MCF 10A (cell line): ENCODE data around the gene TRPM5. TPM values are rescaled to one million over a fixed set of nuclear protein-coding genes. Genes with fewer than 3 reads are reported as not detected.

Experiments
- BruUV-seq: library from RNA; stranded (reverse); fragments of 400-500 nt; replicated peaks from 2 replicates; lab custom pipeline; 2021; lab: Mats Ljungman, UMichigan
- CTCF ChIA-PET: fragments of 300-600 bp; sonication (Branson Sonifier 250); formaldehyde crosslinking; extraction: SDS; loops from one replicate; lab custom pipeline; 2021; ENCODE audit warnings: antibody characterized with exemption, inconsistent platforms; lab: Yijun Ruan, JAX
- POLR2A ChIA-PET: fragments of 300-600, 350-650 bp; sonication (Branson Sonifier 250); formaldehyde crosslinking; extraction: SDS; loops from one replicate; lab custom pipeline; 2020; ENCODE audit warnings: antibody characterized with exemption, inconsistent platforms; lab: Yijun Ruan, JAX
- DNase-seq: peaks from one replicate; pipeline ENCODE4 v3.0.0-alpha.2; 2018; ENCODE audit not compliant: unreplicated experiment
- H3K27ac Mint-ChIP-seq: one replicate; pipeline ENCODE4 v1.8.0; 2022; ENCODE audit warnings: mild to moderate bottlenecking, low read depth, mixed read lengths; ENCODE audit not compliant: unreplicated experiment
- H3K27me3 Mint-ChIP-seq: one replicate; pipeline ENCODE4 v1.8.0; 2022; ENCODE audit warnings: mixed read lengths; ENCODE audit not compliant: insufficient read depth, unreplicated experiment
- H3K36me3 Mint-ChIP-seq: one replicate; pipeline ENCODE4 v1.8.0; 2022; ENCODE audit warnings: mild to moderate bottlenecking, moderate library complexity, mixed read lengths; ENCODE audit not compliant: insufficient read depth, unreplicated experiment
- H3K4me1 Mint-ChIP-seq: one replicate; pipeline ENCODE4 v1.8.0; 2022; ENCODE audit warnings: mixed read lengths; ENCODE audit not compliant: insufficient read depth, unreplicated experiment
- H3K4me3 Mint-ChIP-seq: one replicate; pipeline ENCODE4 v1.8.0; 2022; ENCODE audit warnings: mild to moderate bottlenecking, moderate library complexity, mixed read lengths; ENCODE audit not compliant: unreplicated experiment
- H3K9me3 Mint-ChIP-seq: one replicate; pipeline ENCODE4 v1.8.0; 2022; ENCODE audit warnings: mixed read lengths; ENCODE audit not compliant: unreplicated experiment
- intact Hi-C: fragments of 100-400 bp; cut with micrococcal nuclease; formaldehyde crosslinking; loops from 2 replicates; pipeline ENCODE4 v1.14.1; 2022
- total RNA-seq: library from RNA; stranded (reverse); gene quantifications from 2 replicates; pipeline ENCODE4 v1.2.3, GENCODE V29; 2022
- TF ChIP-seq, protein P1 (sequence below): fragments of 200-600 bp; IDR thresholded peaks from one replicate; pipeline ENCODE4 v1.8.0; 2022; ENCODE audit warnings: antibody characterized with exemption, mild to moderate bottlenecking; ENCODE audit not compliant: unreplicated experiment

TRPM5 gene
- total RNA-seq, 1 experiment from 2014 or later, result not detected

DNA sequence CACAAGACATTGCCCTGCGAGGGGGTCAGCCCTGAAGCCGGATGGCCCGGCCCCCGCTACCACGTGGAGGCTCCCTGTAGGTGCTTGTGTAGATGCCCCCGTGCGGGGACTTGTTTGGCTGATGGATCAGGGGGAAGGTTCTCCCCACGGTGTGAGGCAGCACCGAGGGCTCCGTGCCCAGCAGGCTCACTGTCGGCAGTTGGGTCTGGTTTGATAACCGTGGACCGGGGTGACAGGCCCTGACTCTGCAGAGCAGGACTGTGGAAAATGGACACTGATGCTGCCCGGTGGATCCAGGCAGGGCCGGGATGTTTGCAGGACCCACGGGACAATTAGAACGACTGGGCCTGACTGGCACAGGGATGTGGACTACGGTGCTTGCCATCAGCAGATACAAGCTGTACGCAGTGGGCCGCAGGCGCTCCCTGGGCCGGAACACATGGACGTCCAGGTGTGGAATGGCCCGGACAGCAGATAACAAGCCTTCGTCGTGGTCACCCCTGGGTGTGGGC, 19.5 kb upstream of the TRPM5 start:
- DNase-seq, result no peak
- no peak overlapping the region for H3K27ac Mint-ChIP-seq
- CTCF ChIA-PET, result no interaction called here
- no peaks in the 10 kb centered on the region for H3K36me3 Mint-ChIP-seq
- TF ChIP-seq, protein P1, sequence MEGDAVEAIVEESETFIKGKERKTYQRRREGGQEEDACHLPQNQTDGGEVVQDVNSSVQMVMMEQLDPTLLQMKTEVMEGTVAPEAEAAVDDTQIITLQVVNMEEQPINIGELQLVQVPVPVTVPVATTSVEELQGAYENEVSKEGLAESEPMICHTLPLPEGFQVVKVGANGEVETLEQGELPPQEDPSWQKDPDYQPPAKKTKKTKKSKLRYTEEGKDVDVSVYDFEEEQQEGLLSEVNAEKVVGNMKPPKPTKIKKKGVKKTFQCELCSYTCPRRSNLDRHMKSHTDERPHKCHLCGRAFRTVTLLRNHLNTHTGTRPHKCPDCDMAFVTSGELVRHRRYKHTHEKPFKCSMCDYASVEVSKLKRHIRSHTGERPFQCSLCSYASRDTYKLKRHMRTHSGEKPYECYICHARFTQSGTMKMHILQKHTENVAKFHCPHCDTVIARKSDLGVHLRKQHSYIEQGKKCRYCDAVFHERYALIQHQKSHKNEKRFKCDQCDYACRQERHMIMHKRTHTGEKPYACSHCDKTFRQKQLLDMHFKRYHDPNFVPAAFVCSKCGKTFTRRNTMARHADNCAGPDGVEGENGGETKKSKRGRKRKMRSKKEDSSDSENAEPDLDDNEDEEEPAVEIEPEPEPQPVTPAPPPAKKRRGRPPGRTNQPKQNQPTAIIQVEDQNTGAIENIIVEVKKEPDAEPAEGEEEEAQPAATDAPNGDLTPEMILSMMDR, result no peak
- POLR2A ChIA-PET, result no interaction called here
- no peaks in the 10 kb centered on the region for H3K27me3 Mint-ChIP-seq
- H3K9me3 Mint-ChIP-seq, result no peaks in the 10 kb centered on the region
- intact Hi-C loops, result no loop called here
- H3K4me3 Mint-ChIP-seq, result no peak overlapping the region
- BruUV-seq, result no TSS peak
- no peaks in the 10 kb centered on the region for H3K4me1 Mint-ChIP-seq

DNA sequence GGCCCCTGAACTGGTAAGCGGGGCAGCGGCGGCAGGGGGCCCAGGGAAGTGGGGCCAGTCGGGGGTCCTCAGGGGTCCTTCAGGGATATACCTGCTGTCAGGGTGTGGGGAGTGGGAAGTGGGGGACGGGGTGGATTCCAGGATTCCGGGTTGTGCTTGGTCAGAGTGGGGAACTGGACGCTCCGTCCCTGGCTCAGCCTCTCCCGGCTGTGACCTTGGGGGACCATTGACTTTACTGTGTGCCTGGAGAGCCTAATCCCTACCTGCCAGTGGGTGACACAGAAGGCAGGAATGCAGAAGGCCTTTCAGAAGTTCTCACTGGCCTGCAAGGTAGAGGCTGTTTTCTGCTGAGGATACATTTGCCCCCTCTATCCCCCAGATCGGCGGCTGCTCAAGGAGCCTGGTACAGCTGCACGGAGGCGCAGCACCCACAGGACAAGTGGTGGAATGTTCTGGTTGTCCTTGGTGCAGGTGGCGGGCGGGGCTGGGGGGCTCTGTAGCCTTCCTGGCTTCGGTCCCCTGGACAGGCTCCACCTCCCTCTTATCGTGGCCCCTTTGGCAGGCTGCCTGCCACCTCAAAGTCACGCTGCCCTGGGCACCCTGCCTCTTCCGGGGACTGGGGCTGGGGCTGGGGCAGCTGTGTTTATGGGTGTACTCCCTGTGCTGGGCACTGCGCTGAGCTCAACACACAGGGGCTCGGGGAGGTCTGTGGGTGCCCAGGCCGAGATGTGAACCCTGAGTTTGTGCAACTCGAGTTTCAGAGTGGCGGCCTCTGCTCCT, 18.9 kb upstream of the TRPM5 start:
- DNase-seq, result no peak
- Mint-ChIP-seq H3K4me1 (no peaks in the 10 kb centered on the region), H3K4me3 (no peak overlapping the region), H3K36me3 (no peaks in the 10 kb centered on the region), H3K27ac (no peak overlapping the region), H3K27me3 (peaks cover 5% of the 10 kb centered on the region), H3K9me3 (no peaks in the 10 kb centered on the region)
- intact Hi-C loops, result no loop called here
- BruUV-seq, result no TSS peak
- TF ChIP-seq, protein P1, result no peak
- POLR2A ChIA-PET, result no interaction called here
- CTCF ChIA-PET, result no interaction called here

DNA sequence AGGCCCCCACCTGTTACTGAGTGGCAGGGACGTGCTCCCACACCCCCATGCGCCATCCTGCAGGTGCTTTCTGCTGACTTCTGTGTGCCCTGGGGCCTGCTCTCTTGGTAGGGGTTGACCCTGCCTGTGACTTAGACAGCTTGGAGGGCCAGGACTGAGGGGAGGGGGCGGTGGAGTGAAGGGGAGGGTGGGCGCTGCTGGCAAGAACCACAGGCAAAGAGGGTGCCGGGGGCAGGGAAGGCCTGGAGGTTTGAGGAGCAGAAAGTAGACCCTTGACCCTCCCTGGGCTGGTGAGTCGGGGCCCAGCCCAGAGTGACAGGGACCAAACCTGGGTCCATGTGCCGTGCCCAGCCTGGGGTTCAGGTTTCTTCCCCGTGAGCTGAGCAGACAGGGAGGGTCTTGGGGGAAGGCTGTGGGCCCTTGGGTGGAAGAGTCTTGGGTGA, 18.2 kb upstream of the TRPM5 start:
- CTCF ChIA-PET, result no interaction called here
- Mint-ChIP-seq H3K27me3 (peaks cover 11% of the 10 kb centered on the region), H3K36me3 (no peaks in the 10 kb centered on the region), H3K4me3 (no peak overlapping the region), H3K27ac (no peak overlapping the region), H3K4me1 (no peaks in the 10 kb centered on the region), H3K9me3 (no peaks in the 10 kb centered on the region)
- DNase-seq, result no peak
- TF ChIP-seq, protein P1, result no peak
- BruUV-seq, result no TSS peak
- intact Hi-C loops, result no loop called here
- POLR2A ChIA-PET, result no interaction called here

DNA sequence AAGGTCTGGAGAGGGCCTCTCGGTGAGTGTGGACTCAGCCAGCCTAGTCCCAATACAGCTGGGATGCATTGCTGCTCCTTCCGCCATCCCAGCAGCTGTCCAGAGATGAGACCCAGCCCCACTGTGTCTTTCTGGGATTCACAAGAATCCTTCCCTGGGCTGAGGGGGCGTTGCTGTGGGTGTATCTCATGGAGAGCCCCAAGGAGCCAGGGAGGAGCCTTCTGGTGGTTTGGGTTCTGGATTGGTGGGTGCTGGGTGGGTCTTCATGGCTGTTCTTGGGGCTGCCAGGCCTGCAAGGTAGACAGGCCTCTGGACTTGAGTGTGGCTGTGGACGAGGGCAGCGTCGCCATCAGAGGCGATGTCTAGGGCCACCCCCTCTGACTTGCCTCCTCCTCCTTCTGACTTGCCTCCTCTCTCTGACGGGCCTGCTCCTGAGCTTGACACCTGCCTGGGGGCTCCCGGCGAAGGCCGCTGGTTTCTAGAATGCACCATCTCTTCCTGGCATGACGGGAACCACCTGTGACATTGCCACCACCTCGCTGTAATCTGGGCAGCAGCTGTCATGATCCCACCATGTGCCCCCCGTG, 17.7 kb upstream of the TRPM5 start:
- Mint-ChIP-seq H3K4me3 (no peak overlapping the region), H3K27ac (no peak overlapping the region), H3K27me3 (peaks cover 17% of the 10 kb centered on the region), H3K9me3 (no peaks in the 10 kb centered on the region), H3K4me1 (no peaks in the 10 kb centered on the region), H3K36me3 (no peaks in the 10 kb centered on the region)
- TF ChIP-seq, protein P1, result no peak
- POLR2A ChIA-PET, result no interaction called here
- intact Hi-C loops, result no loop called here
- BruUV-seq, result no TSS peak
- CTCF ChIA-PET, result interaction anchor here (0.6 kb wide), 1 partner anchor 148 kb away, joined by 4 read pairs; no protein-coding TSS in a partner anchor
- no peak for DNase-seq
